Hepatocyte (in vitro differentiated cells): Measurements from ENCODE around the gene ZBTB7C. TPM values are rescaled to one million over a fixed set of nuclear protein-coding genes. Genes with fewer than 3 reads are reported as not detected.

Experiments
- DNase-seq: peaks from one replicate; pipeline ENCODE4 v3.0.0-alpha.2; 2016; ENCODE audit warnings: low spot score
- H2AFZ ChIP-seq: fragments of 200-600 bp; sonication (generic); 2 replicates; pipeline ENCODE4 v1.6.0; 2016; ENCODE audit warnings: antibody characterized with exemption, mild to moderate bottlenecking
- H3K27ac ChIP-seq: fragments of 200-600 bp; sonication (generic); 2 replicates; pipeline ENCODE4 v1.5.1; 2016; ENCODE audit warnings: mild to moderate bottlenecking
- H3K27me3 ChIP-seq: fragments of 200-600 bp; sonication (generic); 2 replicates; pipeline ENCODE4 v1.6.1; 2016
- H3K36me3 ChIP-seq: fragments of 200-600 bp; sonication (generic); replicated peaks from 2 replicates; pipeline ENCODE4 v1.5.1; 2016; ENCODE audit warnings: low read depth; ENCODE audit not compliant: insufficient read depth
- H3K4me1 ChIP-seq: fragments of 200-600 bp; sonication (generic); 2 replicates; pipeline ENCODE4 v1.5.1; 2016; ENCODE audit warnings: mild to moderate bottlenecking, moderate library complexity; ENCODE audit not compliant: insufficient read depth
- H3K4me2 ChIP-seq: fragments of 200-600 bp; sonication (generic); 2 replicates; pipeline ENCODE4 v1.6.0; 2016
- H3K4me3 ChIP-seq: fragments of 200-600 bp; sonication (generic); 2 replicates; pipeline ENCODE4 v1.5.1; 2016; ENCODE audit warnings: mild to moderate bottlenecking
- H3K79me2 ChIP-seq: fragments of 200-600 bp; sonication (generic); 2 replicates; pipeline ENCODE4 v1.6.0; 2017; ENCODE audit warnings: mild to moderate bottlenecking
- H3K9me2 ChIP-seq: fragments of 200-600 bp; sonication (generic); replicated peaks from 2 replicates; pipeline ENCODE4 v1.6.0; 2017; ENCODE audit warnings: mild to moderate bottlenecking; ENCODE audit not compliant: insufficient read depth
- H3K9me3 ChIP-seq: fragments of 200-600 bp; sonication (generic); 2 replicates; pipeline ENCODE4 v1.5.1; 2016; ENCODE audit warnings: low read depth, mild to moderate bottlenecking
- H4K20me1 ChIP-seq: fragments of 200-600 bp; sonication (generic); 2 replicates; pipeline ENCODE4 v1.6.0; 2016; ENCODE audit warnings: mild to moderate bottlenecking; ENCODE audit not compliant: insufficient read depth, poor library complexity, severe bottlenecking
- CTCF ChIP-seq: fragments of 200-600 bp; sonication (generic); IDR thresholded peaks from 2 replicates; pipeline ENCODE4 v1.5.1; 2016; ENCODE audit warnings: antibody characterized with exemption, mild to moderate bottlenecking; ENCODE audit not compliant: poor library complexity
- EZH2 ChIP-seq: fragments of 200-600 bp; sonication (generic); IDR thresholded peaks from 2 replicates; pipeline ENCODE4 v1.6.1; 2016; ENCODE audit warnings: antibody characterized with exemption, mild to moderate bottlenecking, borderline replicate concordance
- EZH2phosphoT487 ChIP-seq: fragments of 200-600 bp; sonication (generic); IDR thresholded peaks from one replicate; pipeline ENCODE4 v1.6.1; 2018; ENCODE audit warnings: antibody characterized with exemption, mild to moderate bottlenecking, low read depth, moderate library complexity; ENCODE audit not compliant: unreplicated experiment, severe bottlenecking
- WGBS: methylation state at CpG from one replicate; pipeline ENCODE4 v1.1.6; 2016; ENCODE audit warnings: low lambda C conversion rate; ENCODE audit errors: missing lambda C conversion rate; 5-methylcytosine and 5-hydroxymethylcytosine counted together
- polyA plus RNA-seq: library from polyadenylated mRNA; unstranded; fragments of >200 nt; fragmentation: Nextera tagmentation; extraction: Ambion mirVana; gene quantifications from 2 replicates; pipeline ENCODE4 v1.2.1, GENCODE V29; 2016
- total RNA-seq: library from RNA; depleted of rRNA; stranded (reverse); fragments of >200 nt; gene quantifications from 2 replicates; pipeline ENCODE4 v1.2.3, GENCODE V29; 2014

The ZBTB7C gene
- total and polyA plus RNA-seq, 2 experiments from 2014 or later = 0.70 to 1.0 TPM

DNA sequence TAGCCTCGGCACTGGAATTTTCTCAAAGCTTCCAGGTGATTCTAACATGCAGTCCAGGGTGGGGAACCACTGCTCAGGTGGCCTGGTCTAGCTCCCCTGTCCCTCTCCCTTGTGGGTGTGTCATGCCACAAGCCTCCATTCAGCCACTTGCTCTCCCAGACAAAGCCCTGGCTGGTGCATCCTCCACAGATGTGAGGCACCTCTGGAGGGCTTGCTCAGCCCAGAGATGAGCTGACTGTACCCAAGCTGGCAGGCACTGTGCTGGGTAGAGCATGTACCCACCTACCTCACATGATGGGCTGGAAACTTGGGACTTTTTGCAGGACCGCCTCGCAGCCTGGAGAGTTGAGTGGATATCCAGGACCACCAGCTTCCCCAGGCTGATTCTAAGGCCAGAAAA lies 88.1 kb downstream of the ZBTB7C start:
- no peak overlapping the region for H3K27ac ChIP-seq

GRCh38 chr18:48320639-48320945 lies 88.6 kb downstream of the ZBTB7C start:
- no peak for DNase-seq
- peaks cover 9% of the 10 kb centered on the region for H3K4me1 ChIP-seq
- no peak overlapping the region for H2AFZ ChIP-seq
- no peak overlapping the region for H3K4me3 ChIP-seq
- H3K27ac ChIP-seq = no peak overlapping the region
- H3K9me2 ChIP-seq = no peaks in the 10 kb centered on the region
- 78% methylated on average over 4 of the region's 4 CpGs for WGBS
- H3K27me3 ChIP-seq = no peaks in the 10 kb centered on the region
- no peaks in the 10 kb centered on the region for H3K9me3 ChIP-seq
- no peaks in the 10 kb centered on the region for H3K36me3 ChIP-seq
- TF ChIP-seq EZH2phosphoT487 (no peak), EZH2 (no peak), CTCF (no peak)
- no peaks in the 10 kb centered on the region for H3K79me2 ChIP-seq
- H3K4me2 ChIP-seq = no peak overlapping the region
- no peaks in the 10 kb centered on the region for H4K20me1 ChIP-seq

More for the DNA sequence above, 88.1 kb downstream of the ZBTB7C start:
- Histone ChIP-seq H4K20me1 (no peaks in the 10 kb centered on the region), H3K4me3 (no peak overlapping the region), H3K79me2 (no peaks in the 10 kb centered on the region), H3K9me3 (no peaks in the 10 kb centered on the region), H3K4me1 (peaks cover 9% of the 10 kb centered on the region), H3K36me3 (no peaks in the 10 kb centered on the region), H3K9me2 (no peaks in the 10 kb centered on the region), H2AFZ (no peak overlapping the region), H3K4me2 (no peak overlapping the region), H3K27me3 (no peaks in the 10 kb centered on the region)
- no peak for DNase-seq
- 87% methylated on average over 3 of the region's 3 CpGs for WGBS
- no peak for TF ChIP-seq CTCF
- no peak for TF ChIP-seq EZH2
- no peak for TF ChIP-seq EZH2phosphoT487

- H3K4me1 ChIP-seq = peaks cover 9% of the 10 kb centered on the region
- no peak overlapping the region for H3K4me3 ChIP-seq
- no peak overlapping the region for H2AFZ ChIP-seq
- H3K27me3 ChIP-seq = peaks cover under 1% of the 10 kb centered on the region
- peak; percentile 16 for DNase-seq
- no peaks in the 10 kb centered on the region for H3K9me3 ChIP-seq
- H3K9me2 ChIP-seq = no peaks in the 10 kb centered on the region
- no peaks in the 10 kb centered on the region for H3K36me3 ChIP-seq
- H4K20me1 ChIP-seq = no peaks in the 10 kb centered on the region
- no peaks in the 10 kb centered on the region for H3K79me2 ChIP-seq
- H3K27ac ChIP-seq = peak overlapping the region; percentile 21
- peak overlapping the region; percentile 31 for H3K4me2 ChIP-seq
- 82% methylated on average over 10 of the region's 10 CpGs for WGBS
- TF ChIP-seq EZH2phosphoT487 = no peak
- TF ChIP-seq CTCF = no peak
- no peak for TF ChIP-seq EZH2
Observed at GRCh38 chr18:48319801-48320638, 89.2 kb downstream of the ZBTB7C start.
